ENCODE data around the gene SMAP1. TPM values are rescaled to one million over a fixed set of nuclear protein-coding genes. Genes with fewer than 3 reads are reported as not detected.

SMAP1 gene
- polyA plus RNA-seq, 1 experiment = 23.3 TPM

GRCh38 chr6:70819646-70820045, 152.0 kb downstream of the SMAP1 start:
- no peaks in the 10 kb centered on the region for H3K27me3 ChIP-seq (ENCODE audit: control insufficient read depth, insufficient read depth, low read length)
- no peak overlapping the region for H3K4me3 ChIP-seq (ENCODE audit: low read depth, low read length)
- ChIA-PET CTCF (no interaction called here), POLR2A (no interaction called here)
- no peak for DNase-seq (ENCODE audit: low read depth)
- H3K36me3 ChIP-seq (ENCODE audit: control insufficient read depth, insufficient read depth, low read length) = no peaks in the 10 kb centered on the region
- TF ChIP-seq CTCF (IDR thresholded peaks at IDR 0.05; ENCODE audit: insufficient read depth, low read depth, low read length) = no peak

GRCh38 chr6:70820778-70821177, 153.1 kb downstream of the SMAP1 start:
- POLR2A ChIA-PET = no interaction called here
- TF ChIP-seq CTCF (IDR thresholded peaks at IDR 0.05; ENCODE audit: insufficient read depth, low read depth, low read length) = no peak
- Histone ChIP-seq H3K36me3 (ENCODE audit: control insufficient read depth, insufficient read depth, low read length) (no peaks in the 10 kb centered on the region), H3K27me3 (ENCODE audit: control insufficient read depth, insufficient read depth, low read length) (no peaks in the 10 kb centered on the region), H3K4me3 (ENCODE audit: low read depth, low read length) (no peak overlapping the region)
- CTCF ChIA-PET = no interaction called here
- no peak for DNase-seq (ENCODE audit: low read depth)

- Histone ChIP-seq H3K4me3 (ENCODE audit: low read depth, low read length) (no peak overlapping the region), H3K27me3 (ENCODE audit: control insufficient read depth, insufficient read depth, low read length) (no peaks in the 10 kb centered on the region), H3K36me3 (ENCODE audit: control insufficient read depth, insufficient read depth, low read length) (no peaks in the 10 kb centered on the region)
- POLR2A ChIA-PET = no interaction called here
- no peak for TF ChIP-seq CTCF (IDR thresholded peaks at IDR 0.05; ENCODE audit: insufficient read depth, low read depth, low read length)
- no peak for DNase-seq (ENCODE audit: low read depth)
- CTCF ChIA-PET = interaction anchor here (0.7 to 1.5 kb wide), 4 partner anchors 13 to 39 kb away, joined by 3 to 4 read pairs (median 3); no protein-coding TSS in a partner anchor
These were observed 154.1 kb downstream of the SMAP1 start for GRCh38 chr6:70821751-70822150.

GRCh38 chr6:70823651-70824050, 156.0 kb downstream of the SMAP1 start:
- H3K27me3 ChIP-seq (ENCODE audit: control insufficient read depth, insufficient read depth, low read length) = no peaks in the 10 kb centered on the region
- no peaks in the 10 kb centered on the region for H3K36me3 ChIP-seq (ENCODE audit: control insufficient read depth, insufficient read depth, low read length)
- POLR2A ChIA-PET = no interaction called here

GRCh38 chr6:70831427-70831826, 163.7 kb downstream of the SMAP1 start:
- Histone ChIP-seq H3K4me3 (ENCODE audit: low read depth, low read length) (no peak overlapping the region), H3K36me3 (ENCODE audit: control insufficient read depth, insufficient read depth, low read length) (no peaks in the 10 kb centered on the region), H3K27me3 (ENCODE audit: control insufficient read depth, insufficient read depth, low read length) (no peaks in the 10 kb centered on the region)
- ChIA-PET CTCF (no interaction called here), POLR2A (no interaction called here)
- TF ChIP-seq CTCF (IDR thresholded peaks at IDR 0.05; ENCODE audit: insufficient read depth, low read depth, low read length) = no peak
- DNase-seq (ENCODE audit: low read depth) = no peak

More at GRCh38 chr6:70823651-70824050, 156.0 kb downstream of the SMAP1 start:
- CTCF ChIA-PET = no interaction called here
- no peak overlapping the region for H3K4me3 ChIP-seq (ENCODE audit: low read depth, low read length)
- no peak for DNase-seq (ENCODE audit: low read depth)
- no peak for TF ChIP-seq CTCF (IDR thresholded peaks at IDR 0.05; ENCODE audit: insufficient read depth, low read depth, low read length)

Measured in BJ (cell line).